Peyer's patch (tissue), 4 donors: ENCODE measurements around the gene TASOR2. TPM values are rescaled to one million over a fixed set of nuclear protein-coding genes. Genes with fewer than 3 reads are reported as not detected.

Experiments
- DNase-seq, 3 donors: peaks; one replicate each; pipeline ENCODE4 v3.0.0-alpha.2; 2017 to 2019
- H3K27ac ChIP-seq, 4 donors: fragments of 200-600 bp; sonication (generic); one replicate each; pipeline ENCODE4 v1.5.1; 2016 to 2019
- H3K27me3 ChIP-seq, 2 donors: fragments of 200-600 bp; sonication (generic); one replicate each; pipeline ENCODE4 v1.5.1; 2019
- H3K36me3 ChIP-seq, 3 donors: fragments of 200-600 bp; sonication (generic); one replicate each; pipeline ENCODE4 v1.5.1; 2016 to 2019
- H3K4me1 ChIP-seq, 4 donors: fragments of 200-600 bp; sonication (generic); one replicate each; pipeline ENCODE4 v1.5.1; 2016 to 2019
- H3K4me3 ChIP-seq, 4 donors: fragments of 200-600 bp; sonication (generic); 1 replicate in 3 of 4; 2 replicates in 1 of 4; pipeline ENCODE4 v1.5.1; 2016 to 2019; ENCODE audit warnings: mild to moderate bottlenecking in 1 of 4
- H3K9me3 ChIP-seq, 4 donors: fragments of 200-600 bp; sonication (generic); one replicate each; pipeline ENCODE4 v1.5.1; 2016 to 2019; ENCODE audit warnings: mild to moderate bottlenecking in 1 of 4
- CTCF ChIP-seq, 6 experiments: fragments of 450-650 bp in 4 of 6; fragments of 200-600 bp in 2 of 6; sonication (generic) in 1 of 6; IDR thresholded peaks; one replicate each; pipeline ENCODE4 v1.5.1; 2017 to 2019; ENCODE audit warnings: antibody characterized with exemption in 6 of 6, mild to moderate bottlenecking in 3 of 6, moderate library complexity in 1 of 6
- POLR2A ChIP-seq, 2 donors: fragments of 450-650 bp; IDR thresholded peaks; one replicate each; pipeline ENCODE4 v1.5.1; 2017; ENCODE audit warnings: antibody characterized with exemption in 2 of 2, mild to moderate bottlenecking in 2 of 2, moderate library complexity in 2 of 2
- total RNA-seq, 4 donors: library from RNA; depleted of rRNA; stranded (reverse); fragments of >200 nt; gene quantifications; one replicate each; pipeline ENCODE4 v1.1.0, GENCODE V29; 2016

The TASOR2 gene
- total RNA-seq, 4 donors from 2014 or later: 52.8 to 160 (median 80.7) TPM

GRCh38 chr10:5650664-5651387, 33.8 kb upstream of the TASOR2 start:
- H3K9me3 ChIP-seq: no peaks in the 10 kb centered on the region
- H3K27me3 ChIP-seq: no peaks in the 10 kb centered on the region
- TF ChIP-seq CTCF (IDR thresholded peaks at IDR 0.05): no peak
- TF ChIP-seq POLR2A (IDR thresholded peaks at IDR 0.05): no peak
- peak overlapping the region in 2 of 4 donors; percentile 12 to 57 for H3K27ac ChIP-seq
- no peak for DNase-seq
- peaks cover 0 to 41% (median 0%) of the 10 kb centered on the region in 3 donors for H3K36me3 ChIP-seq
- H3K4me1 ChIP-seq: peaks cover 0 to 26% (median 0%) of the 10 kb centered on the region in 4 donors
- H3K4me3 ChIP-seq: no peak overlapping the region

GRCh38 chr10:5651388-5651764, 33.3 kb upstream of the TASOR2 start:
- no peak for DNase-seq
- peak overlapping the region in 2 of 4 donors; percentile 12 to 57 for H3K27ac ChIP-seq
- H3K4me3 ChIP-seq: no peak overlapping the region
- peaks cover 0 to 41% (median 0%) of the 10 kb centered on the region in 3 donors for H3K36me3 ChIP-seq
- TF ChIP-seq CTCF (IDR thresholded peaks at IDR 0.05) (no peak), POLR2A (IDR thresholded peaks at IDR 0.05) (no peak)
- H3K27me3 ChIP-seq: no peaks in the 10 kb centered on the region
- H3K9me3 ChIP-seq: no peaks in the 10 kb centered on the region
- H3K4me1 ChIP-seq: peaks cover 0 to 23% (median 0%) of the 10 kb centered on the region in 4 donors

GRCh38 chr10:5652746-5653145, 31.9 kb upstream of the TASOR2 start:
- no peaks in the 10 kb centered on the region for H3K9me3 ChIP-seq
- peak overlapping the region in 2 of 4 donors; percentile 9 to 20 for H3K27ac ChIP-seq
- no peaks in the 10 kb centered on the region for H3K27me3 ChIP-seq
- peaks cover 0 to 30% (median 0%) of the 10 kb centered on the region in 4 donors for H3K4me1 ChIP-seq
- H3K36me3 ChIP-seq: peaks cover 0 to 34% (median 0%) of the 10 kb centered on the region in 3 donors
- no peak for DNase-seq
- H3K4me3 ChIP-seq: no peak overlapping the region
- no peak for TF ChIP-seq POLR2A (IDR thresholded peaks at IDR 0.05)
- no peak for TF ChIP-seq CTCF (IDR thresholded peaks at IDR 0.05)

GRCh38 chr10:5654218-5654755, 30.4 kb upstream of the TASOR2 start:
- H3K27me3 ChIP-seq: no peaks in the 10 kb centered on the region
- H3K9me3 ChIP-seq: no peaks in the 10 kb centered on the region
- DNase-seq: peak in 1 of 3 donors; percentile 77
- no peak overlapping the region for H3K4me3 ChIP-seq
- no peak for TF ChIP-seq POLR2A (IDR thresholded peaks at IDR 0.05)
- TF ChIP-seq CTCF (IDR thresholded peaks at IDR 0.05): no peak
- peak overlapping the region in 3 of 4 donors; percentile 20 to 78 (median 62) for H3K27ac ChIP-seq
- peaks cover 0 to 37% (median 1%) of the 10 kb centered on the region in 4 donors for H3K4me1 ChIP-seq
- peaks cover 0 to 22% (median 0%) of the 10 kb centered on the region in 3 donors for H3K36me3 ChIP-seq

GRCh38 chr10:5655121-5655520, 29.5 kb upstream of the TASOR2 start:
- H3K9me3 ChIP-seq: no peaks in the 10 kb centered on the region
- H3K4me1 ChIP-seq: peaks cover 4 to 45% (median 7%) of the 10 kb centered on the region in 4 donors
- peak overlapping the region in 3 of 4 donors; percentile 20 to 78 (median 62) for H3K27ac ChIP-seq
- no peaks in the 10 kb centered on the region for H3K27me3 ChIP-seq
- peak in 1 of 3 donors; percentile 64 for DNase-seq
- TF ChIP-seq POLR2A (IDR thresholded peaks at IDR 0.05) (no peak), CTCF (IDR thresholded peaks at IDR 0.05) (no peak)
- H3K4me3 ChIP-seq: no peak overlapping the region
- peaks cover 0 to 15% (median 0%) of the 10 kb centered on the region in 3 donors for H3K36me3 ChIP-seq
